H1 (cell line): Measurements from ENCODE around the gene ABHD12B. TPM values are rescaled to one million over a fixed set of nuclear protein-coding genes. Genes with fewer than 3 reads are reported as not detected.

Experiments
- SP2 ChIP-seq: IDR thresholded peaks from 2 replicates; pipeline ENCODE4 v1.6.1; 2012; ENCODE audit warnings: mild to moderate bottlenecking, low read length, inconsistent platforms
- polyA plus RNA-seq, 7 experiments: library from polyadenylated mRNA; depleted of rRNA in 3 of 7; stranded (reverse) in 5 of 7; unstranded in 2 of 7; fragments of >200 nt in 5 of 7; fragments of 200-250 nt in 2 of 7; gene quantifications; 1 replicate in 5 of 7; 2 replicates in 1 of 7; 4 replicates in 1 of 7; pipeline versions ENCODE4 v1.2.1 to v1.2.3, GENCODE V29; 2011 to 2013; ENCODE audit warnings: missing spikeins in 2 of 7, mixed read lengths in 2 of 7
- total RNA-seq: library from RNA; stranded (reverse); fragmentation: NEBNext Ultra II Directional; extraction: Animal tissue kit (Norgen Biotek cat#: 25700); gene quantifications from 2 replicates; pipeline ENCODE4 v1.2.1, GENCODE V29; 2021

ABHD12B gene
- total and polyA plus RNA-seq, 2 of the 8 experiments (the other 6 are each of a cell fraction or from before 2014, with no cell fraction given): 4.0 to 102 TPM

GRCh38 chr14:50830044-50830931 is 41.6 kb upstream of the ABHD12B start (continued):
- no peak for TF ChIP-seq SP2
